Ishikawa (cell line): ENCODE data around the gene ARNT2.
A peak's percentile ranks its signal among the peaks of the same experiment; 100 is the strongest.

ENCODE experiments used
- CEBPB ChIP-seq: IDR thresholded peaks from 2 replicates; pipeline ENCODE4 v1.6.1; 2012
- CREB1 ChIP-seq: IDR thresholded peaks from 2 replicates; pipeline ENCODE4 v1.6.1; 2012; ENCODE audit warnings: low read depth
- EGR1 ChIP-seq: IDR thresholded peaks from 2 replicates; pipeline ENCODE4 v1.6.1; 2012
- EP300 ChIP-seq: IDR thresholded peaks from 2 replicates; pipeline ENCODE4 v1.6.1; 2012; ENCODE audit warnings: borderline replicate concordance
- FOXM1 ChIP-seq: IDR thresholded peaks from 2 replicates; pipeline ENCODE4 v1.6.1; 2012; ENCODE audit warnings: low read depth, borderline replicate concordance
- NFIC ChIP-seq: IDR thresholded peaks from 2 replicates; pipeline ENCODE4 v1.6.1; 2012
- RAD21 ChIP-seq: IDR thresholded peaks from 2 replicates; pipeline ENCODE4 v1.6.1; 2012; ENCODE audit warnings: low read depth
- TAF1 ChIP-seq: IDR thresholded peaks from 2 replicates; pipeline ENCODE4 v1.6.1; 2012; ENCODE audit warnings: low read depth, mild to moderate bottlenecking
- TCF12 ChIP-seq: IDR thresholded peaks from 2 replicates; pipeline ENCODE4 v1.6.1; 2012; ENCODE audit warnings: low read depth
- TEAD4 ChIP-seq: IDR thresholded peaks from 2 replicates; pipeline ENCODE4 v1.6.1; 2012
- USF1 ChIP-seq: IDR thresholded peaks from 2 replicates; pipeline ENCODE4 v1.6.1; 2012
- YY1 ChIP-seq: IDR thresholded peaks from 2 replicates; pipeline ENCODE4 v1.6.1; 2012; ENCODE audit warnings: low read depth
- ZBTB7A ChIP-seq: IDR thresholded peaks from 2 replicates; pipeline ENCODE4 v1.6.1; 2012; ENCODE audit warnings: low read depth
- TF ChIP-seq, protein P1 (sequence below): IDR thresholded peaks from 2 replicates; pipeline ENCODE4 v1.6.1; 2012
- TF ChIP-seq, protein P2 (sequence below): IDR thresholded peaks from 2 replicates; pipeline ENCODE4 v1.6.1; 2012; ENCODE audit warnings: low read depth, mild to moderate bottlenecking

The ARNT2 gene

DNA sequence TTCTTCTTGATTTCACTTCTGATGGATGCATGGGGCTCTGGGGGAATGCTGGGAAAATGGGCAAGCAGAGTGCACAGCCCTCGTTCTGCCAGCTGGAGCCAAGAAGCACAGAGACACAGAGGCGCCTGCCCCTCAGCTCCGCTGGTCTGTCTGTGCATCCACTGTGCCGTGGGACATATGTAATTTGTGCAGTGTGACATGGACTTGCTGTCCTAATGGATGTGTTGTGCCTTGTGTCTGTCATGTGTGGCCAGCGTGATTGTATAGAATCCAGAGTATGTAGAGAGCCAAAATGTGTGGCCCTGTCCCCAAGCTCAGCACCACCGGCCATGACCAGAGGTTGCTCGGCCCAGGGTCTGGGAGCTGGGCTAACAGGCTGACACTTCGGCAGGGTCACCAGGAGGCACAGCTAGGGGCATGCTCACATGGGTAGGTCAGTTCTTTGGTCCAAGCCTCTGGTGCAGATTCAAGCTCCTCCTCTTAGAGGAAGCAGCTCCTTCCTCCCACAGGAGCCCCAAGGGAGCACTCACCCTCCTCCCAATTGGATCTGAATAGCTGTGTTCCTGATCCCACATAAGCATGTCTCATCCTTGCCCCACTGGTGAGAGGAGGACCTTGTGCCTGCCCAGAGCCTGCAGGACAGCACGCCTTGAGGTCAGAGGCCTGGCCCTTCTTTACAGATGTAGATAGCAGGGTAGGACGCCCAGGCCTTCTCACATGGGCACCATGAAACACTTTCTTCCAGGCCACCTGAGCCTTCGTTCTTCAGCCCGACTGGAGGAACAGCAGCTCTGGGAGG, 190.1 kb downstream of the ARNT2 start:
- TF ChIP-seq, protein P1, sequence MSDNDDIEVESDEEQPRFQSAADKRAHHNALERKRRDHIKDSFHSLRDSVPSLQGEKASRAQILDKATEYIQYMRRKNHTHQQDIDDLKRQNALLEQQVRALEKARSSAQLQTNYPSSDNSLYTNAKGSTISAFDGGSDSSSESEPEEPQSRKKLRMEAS: no peak
- TF ChIP-seq TEAD4: no peak
- TF ChIP-seq, protein P2, sequence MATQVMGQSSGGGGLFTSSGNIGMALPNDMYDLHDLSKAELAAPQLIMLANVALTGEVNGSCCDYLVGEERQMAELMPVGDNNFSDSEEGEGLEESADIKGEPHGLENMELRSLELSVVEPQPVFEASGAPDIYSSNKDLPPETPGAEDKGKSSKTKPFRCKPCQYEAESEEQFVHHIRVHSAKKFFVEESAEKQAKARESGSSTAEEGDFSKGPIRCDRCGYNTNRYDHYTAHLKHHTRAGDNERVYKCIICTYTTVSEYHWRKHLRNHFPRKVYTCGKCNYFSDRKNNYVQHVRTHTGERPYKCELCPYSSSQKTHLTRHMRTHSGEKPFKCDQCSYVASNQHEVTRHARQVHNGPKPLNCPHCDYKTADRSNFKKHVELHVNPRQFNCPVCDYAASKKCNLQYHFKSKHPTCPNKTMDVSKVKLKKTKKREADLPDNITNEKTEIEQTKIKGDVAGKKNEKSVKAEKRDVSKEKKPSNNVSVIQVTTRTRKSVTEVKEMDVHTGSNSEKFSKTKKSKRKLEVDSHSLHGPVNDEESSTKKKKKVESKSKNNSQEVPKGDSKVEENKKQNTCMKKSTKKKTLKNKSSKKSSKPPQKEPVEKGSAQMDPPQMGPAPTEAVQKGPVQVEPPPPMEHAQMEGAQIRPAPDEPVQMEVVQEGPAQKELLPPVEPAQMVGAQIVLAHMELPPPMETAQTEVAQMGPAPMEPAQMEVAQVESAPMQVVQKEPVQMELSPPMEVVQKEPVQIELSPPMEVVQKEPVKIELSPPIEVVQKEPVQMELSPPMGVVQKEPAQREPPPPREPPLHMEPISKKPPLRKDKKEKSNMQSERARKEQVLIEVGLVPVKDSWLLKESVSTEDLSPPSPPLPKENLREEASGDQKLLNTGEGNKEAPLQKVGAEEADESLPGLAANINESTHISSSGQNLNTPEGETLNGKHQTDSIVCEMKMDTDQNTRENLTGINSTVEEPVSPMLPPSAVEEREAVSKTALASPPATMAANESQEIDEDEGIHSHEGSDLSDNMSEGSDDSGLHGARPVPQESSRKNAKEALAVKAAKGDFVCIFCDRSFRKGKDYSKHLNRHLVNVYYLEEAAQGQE: no peak
- no peak for TF ChIP-seq TAF1
- TF ChIP-seq EP300: no peak
- no peak for TF ChIP-seq TCF12
- no peak for TF ChIP-seq ZBTB7A

GRCh38 chr15:80595396-80595795, 191.2 kb downstream of the ARNT2 start:
- TF ChIP-seq EGR1: no peak
- peak; percentile 42; the same call in 1 of the 2 replicates for TF ChIP-seq NFIC

DNA sequence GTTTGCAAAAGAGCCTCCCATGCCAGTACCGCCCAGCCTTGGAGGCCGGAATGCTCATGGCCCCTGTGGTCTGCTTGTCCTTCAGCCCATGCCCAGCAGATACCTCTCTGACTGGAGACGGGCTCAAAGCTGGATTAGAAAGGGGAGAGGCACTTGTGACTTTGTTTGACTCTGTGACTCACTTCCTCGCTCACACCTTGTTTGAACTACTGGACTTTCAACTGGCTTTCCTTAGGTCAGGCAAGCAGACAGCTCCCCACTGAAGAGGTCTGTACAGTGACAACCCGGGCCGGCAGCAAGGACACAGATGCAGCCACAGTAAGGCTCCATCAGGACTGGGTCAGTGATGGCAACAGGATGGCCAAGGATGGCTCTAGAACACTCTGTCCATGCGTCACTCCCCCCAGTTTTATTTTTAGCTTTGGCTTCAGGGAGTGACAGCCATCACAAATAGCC, 192.4 kb downstream of the ARNT2 start:
- TF ChIP-seq TAF1: no peak
- TF ChIP-seq TCF12: no peak
- TF ChIP-seq, protein P1: no peak
- TF ChIP-seq, protein P2: no peak
- no peak for TF ChIP-seq FOXM1
- no peak for TF ChIP-seq CREB1
- TF ChIP-seq YY1: no peak
- TF ChIP-seq RAD21: no peak

GRCh38 chr15:80597076-80597475, 192.9 kb downstream of the ARNT2 start:
- TF ChIP-seq ZBTB7A: no peak
- TF ChIP-seq, protein P2: no peak
- no peak for TF ChIP-seq RAD21
- no peak for TF ChIP-seq TCF12
- TF ChIP-seq YY1: no peak
- TF ChIP-seq, protein P1: no peak
- TF ChIP-seq EGR1: no peak
- no peak for TF ChIP-seq EP300
- TF ChIP-seq CEBPB: no peak
- TF ChIP-seq USF1: no peak
- no peak for TF ChIP-seq CREB1
- TF ChIP-seq TEAD4: no peak

GRCh38 chr15:80599359-80599758, 195.2 kb downstream of the ARNT2 start:
- no peak for TF ChIP-seq RAD21
- no peak for TF ChIP-seq NFIC
- no peak for TF ChIP-seq ZBTB7A
- no peak for TF ChIP-seq TCF12
- no peak for TF ChIP-seq CEBPB
- no peak for TF ChIP-seq TAF1
- TF ChIP-seq EGR1: no peak
- no peak for TF ChIP-seq TEAD4
- no peak for TF ChIP-seq EP300
- TF ChIP-seq, protein P2: no peak
- no peak for TF ChIP-seq USF1
- TF ChIP-seq FOXM1: no peak
